Stimulated activated CD4-positive, alpha-beta T cell treated with anti-CD3 and anti-CD28 coated beads, Interleukin-4, amount 100 ng/mL, for 1 hour (primary cell): ENCODE results near the gene GNLY.

Experiments
- DNase-seq: peaks from one replicate; pipeline ENCODE4 v3.0.0-alpha.2; 2020

GNLY gene

GRCh38 chr2:85748039-85748734 is 54.0 kb downstream of the GNLY start:
- DNase-seq: no peak
